Pancreas (tissue), 10 donors: ENCODE data around the gene GPR18. TPM values are rescaled to one million over a fixed set of nuclear protein-coding genes. Genes with fewer than 3 reads are reported as not detected.

Source experiments
- ATAC-seq, 4 donors: fragments of 200-7000 bp; cut with Tn5 transposase; one replicate each; pipeline versions ENCODE4 v1.8.0 to v1.9.1; 2020; ENCODE audit warnings: mild to moderate bottlenecking in 4 of 4, moderate library complexity in 4 of 4
- DNase-seq, 6 donors: peaks; one replicate each; pipeline ENCODE4 v3.0.0-alpha.2; 2020
- FAIRE-seq: peaks from 2 replicates; lab custom pipeline; 2012; peaks lifted over from hg19 to GRCh38; lab: Jason Lieb, UNC
- H3K27ac ChIP-seq, 4 donors: fragments of 200-600 bp; sonication (generic); 1 replicate in 3 of 4; 2 replicates in 1 of 4; pipeline versions ENCODE4 v1.5.0 to v1.8.0; 2020
- H3K27me3 ChIP-seq, 4 donors: fragments of 200-600 bp; one replicate each; pipeline ENCODE4 v1.8.0; 2021
- H3K36me3 ChIP-seq, 3 donors: fragments of 200-600 bp; sonication (generic) in 1 of 3; one replicate each; pipeline versions ENCODE4 v1.5.0 to v1.8.0; 2020 to 2021
- H3K4me1 ChIP-seq, 3 donors: fragments of 200-600 bp; one replicate each; pipeline ENCODE4 v1.8.0; 2021
- H3K4me3 ChIP-seq, 4 donors: fragments of 200-600 bp; sonication (generic) in 2 of 4; one replicate each; pipeline versions ENCODE4 v1.5.0 to v1.8.0; 2020 to 2021
- H3K9me3 ChIP-seq, 4 donors: fragments of 200-600 bp; one replicate each; pipeline ENCODE4 v1.8.0; 2021
- CTCF ChIP-seq, 4 donors: fragments of 200-600 bp; sonication (generic) in 3 of 4; IDR thresholded peaks; one replicate each; pipeline versions ENCODE4 v1.5.0 to v1.8.0; 2021; ENCODE audit warnings: antibody characterized with exemption in 4 of 4
- WGBS, 2 donors: extraction: QIAGEN DNeasy Blood & Tissue Kit; methylation state at CpG; one replicate each; pipeline ENCODE4 v1.1.7; 2013; 5-methylcytosine and 5-hydroxymethylcytosine counted together
- intact Hi-C, 3 donors: fragments of 100-400 bp; cut with DNase I; formaldehyde crosslinking; loops; one replicate each; pipeline versions ENCODE4 v1.11.1 to v1.14.2; 2022
- polyA plus RNA-seq, 2 donors: library from polyadenylated mRNA; stranded (reverse); fragments of 200-250 nt; gene quantifications; one replicate each; pipeline ENCODE4 v1.2.3, GENCODE V29; 2013
- total RNA-seq, 6 donors: library from RNA; stranded (reverse); fragmentation: NEBNext Ultra II Directional in 4 of 6; extraction: Animal tissue kit (Norgen Biotek cat#: 25700) in 4 of 6; gene quantifications; one replicate each; pipeline versions ENCODE4 v1.2.1 to v1.2.4, GENCODE V29; 2021 to 2023
- donor health status: healthy with polysubstance abuse.
- donor health status: DM: no; HTN: no; CAD: no; lungs with moderate emphysema.
- donor health status: DM: no; HTN: no; CAD: no.
- donor health status: control.
- donor health status: control.
- donor health status: Bipolar disorder and iron deficiency.
- donor health status: DM: yes; HTN: yes; CAD: no.
- donor health status: DM: no; HTN: no; CAD: no.
- donor health status: DM: no; HTN: no; CAD: no.
- donor health status: DM: yes; HTN: yes; CAD: no.

Gene GPR18
- total and polyA plus RNA-seq, 8 donors, result 0.14 to 0.22 TPM; not detected in 6

- Histone ChIP-seq H3K36me3 (no peaks in the 10 kb centered on the region), H3K27ac (no peak overlapping the region), H3K27me3 (no peaks in the 10 kb centered on the region), H3K4me1 (peaks cover 10 to 28% (median 16%) of the 10 kb centered on the region in 3 donors), H3K9me3 (no peaks in the 10 kb centered on the region), H3K4me3 (no peak overlapping the region)
- ATAC-seq (no peak), DNase-seq (no peak), FAIRE-seq (no peak)
- intact Hi-C loops, result no loop called here
- 90% methylated on average over 8 of the region's 8 CpGs for WGBS, 2 donors
- no peak for TF ChIP-seq CTCF (IDR thresholded peaks at IDR 0.05)
Measured at GRCh38 chr13:99221567-99222239, 36.5 kb downstream of the GPR18 start.

- Histone ChIP-seq H3K36me3 (no peaks in the 10 kb centered on the region), H3K4me1 (peaks cover 10 to 28% (median 16%) of the 10 kb centered on the region in 3 donors), H3K27ac (no peak overlapping the region), H3K27me3 (no peaks in the 10 kb centered on the region), H3K4me3 (no peak overlapping the region), H3K9me3 (no peaks in the 10 kb centered on the region)
- intact Hi-C loops, result no loop called here
- WGBS, 2 donors, result 61 to 62% methylated on average over 6 of the region's 6 CpGs
- no peak for TF ChIP-seq CTCF (IDR thresholded peaks at IDR 0.05)
- ATAC-seq (no peak), DNase-seq (no peak), FAIRE-seq (no peak)
Measured at GRCh38 chr13:99220199-99220935, 37.8 kb downstream of the GPR18 start.

GRCh38 chr13:99218969-99219368 lies 39.2 kb downstream of the GPR18 start:
- no peaks in the 10 kb centered on the region for H3K36me3 ChIP-seq
- DNase-seq (no peak), ATAC-seq (peak in 2 of 4 donors; percentile 21 to 38), FAIRE-seq (no peak)
- peak overlapping the region in 1 of 4 donors; percentile 2 for H3K27ac ChIP-seq
- no peak for TF ChIP-seq CTCF (IDR thresholded peaks at IDR 0.05)
- intact Hi-C loops, result no loop called here
- no peak overlapping the region for H3K4me3 ChIP-seq
- no peaks in the 10 kb centered on the region for H3K9me3 ChIP-seq
- WGBS, 2 donors, result 77 to 88% methylated on average over 2 of the region's 2 CpGs
- no peaks in the 10 kb centered on the region for H3K27me3 ChIP-seq
- peaks cover 10 to 28% (median 16%) of the 10 kb centered on the region in 3 donors for H3K4me1 ChIP-seq

GRCh38 chr13:99218545-99218944 lies 39.6 kb downstream of the GPR18 start:
- peak; percentile 81 to 94 (median 88) for ATAC-seq
- H3K36me3 ChIP-seq, result no peaks in the 10 kb centered on the region
- no peak for FAIRE-seq

More at GRCh38 chr13:99218545-99218944, 39.6 kb downstream of the GPR18 start:
- H3K27ac ChIP-seq, result peak overlapping the region in 1 of 4 donors; percentile 2
- H3K4me3 ChIP-seq, result no peak overlapping the region
- intact Hi-C loops, result no loop called here
- 7 to 12% methylated on average over 6 of the region's 6 CpGs for WGBS, 2 donors
- no peak for TF ChIP-seq CTCF (IDR thresholded peaks at IDR 0.05)
- H3K27me3 ChIP-seq, result no peaks in the 10 kb centered on the region
- no peaks in the 10 kb centered on the region for H3K9me3 ChIP-seq
- peaks cover 10 to 28% (median 12%) of the 10 kb centered on the region in 3 donors for H3K4me1 ChIP-seq
- peak; percentile 53 to 83 (median 76) for DNase-seq
